ENCODE data around the gene MBLAC2.

Gene MBLAC2

DNA sequence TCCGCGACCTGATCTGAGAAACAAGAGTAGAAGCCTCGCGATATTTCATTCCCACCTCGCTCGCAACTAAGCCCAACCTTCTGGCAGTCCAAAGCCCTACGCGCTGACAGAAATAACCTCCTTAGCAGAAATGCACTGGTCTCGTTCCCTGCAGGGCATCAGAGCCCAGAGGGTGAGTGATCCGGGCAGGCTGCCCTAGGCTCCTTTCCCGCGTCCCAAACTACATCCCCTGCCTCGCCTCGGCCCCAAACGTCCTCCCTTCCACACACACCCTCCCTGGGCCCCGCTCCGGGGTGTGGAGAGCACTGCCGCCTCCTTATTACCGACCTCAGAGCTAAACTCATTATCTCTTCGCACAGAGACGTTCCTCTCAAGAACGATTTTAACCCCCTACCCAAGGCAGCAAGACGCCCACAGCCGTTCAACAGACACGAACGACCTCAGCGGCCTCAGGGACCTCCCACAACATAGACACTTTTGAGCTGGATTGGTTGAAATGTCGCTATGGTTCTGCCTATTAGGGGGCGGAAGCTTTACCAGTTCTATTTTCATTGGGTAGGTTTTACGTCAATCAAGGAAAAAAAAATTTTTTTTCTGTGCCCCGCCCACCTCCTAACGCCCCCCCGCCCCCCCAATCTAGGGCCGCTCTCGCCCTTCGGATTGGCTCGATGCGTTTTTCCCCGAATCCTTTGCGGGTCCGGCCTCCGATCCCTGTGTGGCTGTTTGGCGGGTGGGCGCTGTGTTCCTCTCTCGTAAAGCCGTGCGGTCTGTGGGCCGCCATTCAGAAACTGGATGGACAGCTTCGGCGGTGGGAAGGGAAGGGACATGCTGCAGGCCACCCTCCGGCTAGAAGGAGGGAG lies 65.0 kb downstream of the MBLAC2 start, which contains the start of gene CETN3:
TSS of gene CETN3 (minus strand) at position 439 of the 860 bp plus-strand sequence. CDS start at position 344, 95 bp downstream.
- DNase-seq (ENCODE audit: low read depth): peak; percentile 98
- peak within 1 kb of the TSS; percentile 84 for H3K4me3 ChIP-seq (ENCODE audit: low read depth, low read length)
- TF ChIP-seq, protein P1, sequence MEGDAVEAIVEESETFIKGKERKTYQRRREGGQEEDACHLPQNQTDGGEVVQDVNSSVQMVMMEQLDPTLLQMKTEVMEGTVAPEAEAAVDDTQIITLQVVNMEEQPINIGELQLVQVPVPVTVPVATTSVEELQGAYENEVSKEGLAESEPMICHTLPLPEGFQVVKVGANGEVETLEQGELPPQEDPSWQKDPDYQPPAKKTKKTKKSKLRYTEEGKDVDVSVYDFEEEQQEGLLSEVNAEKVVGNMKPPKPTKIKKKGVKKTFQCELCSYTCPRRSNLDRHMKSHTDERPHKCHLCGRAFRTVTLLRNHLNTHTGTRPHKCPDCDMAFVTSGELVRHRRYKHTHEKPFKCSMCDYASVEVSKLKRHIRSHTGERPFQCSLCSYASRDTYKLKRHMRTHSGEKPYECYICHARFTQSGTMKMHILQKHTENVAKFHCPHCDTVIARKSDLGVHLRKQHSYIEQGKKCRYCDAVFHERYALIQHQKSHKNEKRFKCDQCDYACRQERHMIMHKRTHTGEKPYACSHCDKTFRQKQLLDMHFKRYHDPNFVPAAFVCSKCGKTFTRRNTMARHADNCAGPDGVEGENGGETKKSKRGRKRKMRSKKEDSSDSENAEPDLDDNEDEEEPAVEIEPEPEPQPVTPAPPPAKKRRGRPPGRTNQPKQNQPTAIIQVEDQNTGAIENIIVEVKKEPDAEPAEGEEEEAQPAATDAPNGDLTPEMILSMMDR (conservative IDR thresholded peaks at IDR 0.05; ENCODE audit: low read depth, low read length): no peak

DNA sequence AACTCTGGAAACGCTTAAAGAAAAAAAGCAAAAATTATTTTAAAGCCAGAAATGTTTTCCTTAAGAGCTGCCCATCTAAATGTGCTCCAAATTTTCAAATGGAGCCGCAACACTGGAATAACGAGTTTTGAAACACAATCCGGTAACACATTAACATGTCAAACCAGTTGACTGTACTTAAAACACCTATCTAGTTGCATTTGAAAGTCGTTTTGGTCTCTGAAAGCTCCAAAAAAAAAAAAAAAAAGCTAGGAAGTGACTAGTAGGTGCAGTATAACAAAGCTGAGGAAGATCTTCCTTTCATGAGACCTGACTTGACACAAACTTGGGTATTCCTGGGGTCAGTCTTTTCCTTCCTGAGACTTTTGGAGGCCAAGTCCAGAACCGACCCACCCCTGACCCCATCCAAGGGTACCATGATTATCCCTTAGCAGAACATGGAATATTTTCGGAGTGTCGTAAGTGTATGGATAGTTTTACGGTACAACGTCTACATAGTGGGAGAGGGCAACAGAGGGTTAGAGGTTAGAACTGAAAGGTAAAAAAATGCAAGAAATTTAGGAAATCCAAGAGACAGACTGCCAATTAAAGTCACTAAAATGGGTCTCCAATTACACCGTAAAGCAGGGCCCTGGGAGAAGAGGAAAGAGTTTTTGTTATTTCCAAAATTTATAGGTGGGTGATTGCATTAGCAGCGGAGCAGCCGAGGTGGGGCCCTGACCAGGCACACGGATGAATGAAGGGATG lies 65.8 kb downstream of the MBLAC2 start:
- peak; percentile 5 for DNase-seq (ENCODE audit: low read depth)
- peak overlapping the region; percentile 84 for H3K4me3 ChIP-seq (ENCODE audit: low read depth, low read length)
- TF ChIP-seq, protein P1 (conservative IDR thresholded peaks at IDR 0.05; ENCODE audit: low read depth, low read length): no peak
